MM.1S (cell line): ENCODE measurements around the gene TBR1.

Experiments
- DNase-seq: peaks from one replicate; pipeline ENCODE4 v3.0.0-alpha.2; 2015
- H2AFZ ChIP-seq: fragments of 300-600 bp; sonication (generic); 2 replicates; pipeline ENCODE4 v1.6.0; 2016; ENCODE audit warnings: antibody characterized with exemption, low read length
- H3F3A ChIP-seq: fragments of 300-600 bp; sonication (generic); 2 replicates; pipeline ENCODE4 v1.6.1; 2016; ENCODE audit warnings: mild to moderate bottlenecking, antibody characterized with exemption, low read length, moderate library complexity, mixed read lengths; ENCODE audit not compliant: insufficient read depth
- H3K27ac ChIP-seq: fragments of 300-600 bp; sonication (generic); 2 replicates; pipeline ENCODE4 v1.5.1; 2016; ENCODE audit warnings: mild to moderate bottlenecking, low read length
- H3K27me3 ChIP-seq: fragments of 300-600 bp; sonication (generic); replicated peaks from 2 replicates; pipeline ENCODE4 v1.6.0; 2016; ENCODE audit warnings: low read length; ENCODE audit not compliant: insufficient read depth
- H3K36me3 ChIP-seq: fragments of 300-600 bp; sonication (generic); replicated peaks from 2 replicates; pipeline ENCODE4 v1.6.1; 2016; ENCODE audit warnings: mild to moderate bottlenecking, low read length, mixed read lengths; ENCODE audit not compliant: insufficient read depth
- H3K4me1 ChIP-seq: fragments of 300-600 bp; sonication (generic); 2 replicates; pipeline ENCODE4 v1.6.1; 2016; ENCODE audit warnings: low read length, mixed read lengths
- H3K4me2 ChIP-seq: fragments of 300-600 bp; sonication (generic); 2 replicates; pipeline ENCODE4 v1.6.0; 2016; ENCODE audit warnings: low read depth, low read length
- H3K4me3 ChIP-seq: fragments of 300-600 bp; sonication (generic); 2 replicates; pipeline ENCODE4 v1.5.1; 2016; ENCODE audit warnings: low read length, mixed read lengths
- H3K79me2 ChIP-seq: fragments of 300-600 bp; sonication (generic); 2 replicates; pipeline ENCODE4 v1.6.1; 2016; ENCODE audit warnings: mixed run types, low read length, mixed read lengths
- H3K9ac ChIP-seq: fragments of 300-600 bp; sonication (generic); 2 replicates; pipeline ENCODE4 v1.6.1; 2016; ENCODE audit warnings: low read length, mixed read lengths
- H3K9me2 ChIP-seq: fragments of 300-600 bp; sonication (generic); replicated peaks from 2 replicates; pipeline ENCODE4 v1.6.1; 2016; ENCODE audit warnings: mild to moderate bottlenecking, low read length, mixed read lengths; ENCODE audit not compliant: insufficient read depth
- H3K9me3 ChIP-seq: fragments of 300-600 bp; sonication (generic); replicated peaks from 2 replicates; pipeline ENCODE4 v1.6.1; 2016; ENCODE audit warnings: mild to moderate bottlenecking, low read length, mixed read lengths; ENCODE audit not compliant: insufficient read depth
- H4K20me1 ChIP-seq: fragments of 300-600 bp; sonication (generic); 2 replicates; pipeline ENCODE4 v1.6.1; 2016; ENCODE audit warnings: mild to moderate bottlenecking, low read length, moderate library complexity, mixed read lengths; ENCODE audit not compliant: insufficient read depth
- EZH2 ChIP-seq: fragments of 300-600 bp; sonication (generic); optimal IDR thresholded peaks from 2 replicates; pipeline ENCODE3; 2017; ENCODE audit warnings: low read depth, mild to moderate bottlenecking, antibody characterized with exemption, low read length, mixed read lengths
- EZH2phosphoT487 ChIP-seq: fragments of 300-600 bp; sonication (generic); IDR thresholded peaks from 2 replicates; pipeline ENCODE4 v1.6.1; 2018; ENCODE audit warnings: antibody characterized with exemption, low read length
- TF ChIP-seq, protein P1 (sequence below): fragments of 300-600 bp; sonication (generic); IDR thresholded peaks from 2 replicates; pipeline ENCODE4 v1.5.1; 2016; ENCODE audit warnings: antibody characterized with exemption, low read length, mixed read lengths

The TBR1 gene

GRCh38 chr2:161384864-161385263, 31.2 kb upstream of the TBR1 start:
- Histone ChIP-seq H3K4me1 (peaks cover 26% of the 10 kb centered on the region), H3K27me3 (no peaks in the 10 kb centered on the region), H4K20me1 (no peaks in the 10 kb centered on the region), H2AFZ (no peak overlapping the region), H3K36me3 (no peaks in the 10 kb centered on the region; the same call in 1 of the 2 replicates), H3K27ac (peak overlapping the region; percentile 2; the same call in 1 of the 2 replicates), H3K9me3 (no peaks in the 10 kb centered on the region), H3K9me2 (no peaks in the 10 kb centered on the region), H3K9ac (no peak overlapping the region), H3K79me2 (peaks cover 22% of the 10 kb centered on the region), H3F3A (peaks cover 9% of the 10 kb centered on the region; the same call in 1 of the 2 replicates), H3K4me2 (no peak overlapping the region), H3K4me3 (no peak overlapping the region)
- peak; percentile 70 for DNase-seq
- no peak for TF ChIP-seq EZH2
- TF ChIP-seq EZH2phosphoT487: no peak
- TF ChIP-seq, protein P1, sequence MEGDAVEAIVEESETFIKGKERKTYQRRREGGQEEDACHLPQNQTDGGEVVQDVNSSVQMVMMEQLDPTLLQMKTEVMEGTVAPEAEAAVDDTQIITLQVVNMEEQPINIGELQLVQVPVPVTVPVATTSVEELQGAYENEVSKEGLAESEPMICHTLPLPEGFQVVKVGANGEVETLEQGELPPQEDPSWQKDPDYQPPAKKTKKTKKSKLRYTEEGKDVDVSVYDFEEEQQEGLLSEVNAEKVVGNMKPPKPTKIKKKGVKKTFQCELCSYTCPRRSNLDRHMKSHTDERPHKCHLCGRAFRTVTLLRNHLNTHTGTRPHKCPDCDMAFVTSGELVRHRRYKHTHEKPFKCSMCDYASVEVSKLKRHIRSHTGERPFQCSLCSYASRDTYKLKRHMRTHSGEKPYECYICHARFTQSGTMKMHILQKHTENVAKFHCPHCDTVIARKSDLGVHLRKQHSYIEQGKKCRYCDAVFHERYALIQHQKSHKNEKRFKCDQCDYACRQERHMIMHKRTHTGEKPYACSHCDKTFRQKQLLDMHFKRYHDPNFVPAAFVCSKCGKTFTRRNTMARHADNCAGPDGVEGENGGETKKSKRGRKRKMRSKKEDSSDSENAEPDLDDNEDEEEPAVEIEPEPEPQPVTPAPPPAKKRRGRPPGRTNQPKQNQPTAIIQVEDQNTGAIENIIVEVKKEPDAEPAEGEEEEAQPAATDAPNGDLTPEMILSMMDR: no peak

GRCh38 chr2:161386228-161386824, 29.8 kb upstream of the TBR1 start:
- TF ChIP-seq EZH2phosphoT487 (no peak), EZH2 (no peak)
- TF ChIP-seq, protein P1: no peak
- H3K4me1 ChIP-seq: peaks cover 26% of the 10 kb centered on the region
- no peak overlapping the region for H3K9ac ChIP-seq

GRCh38 chr2:161388146-161388779, 27.8 kb upstream of the TBR1 start:
- no peaks in the 10 kb centered on the region for H3K9me2 ChIP-seq
- no peaks in the 10 kb centered on the region for H3K27me3 ChIP-seq
- no peak overlapping the region for H3K4me2 ChIP-seq
- DNase-seq: no peak
- no peak overlapping the region for H3K4me3 ChIP-seq
- peaks cover 29% of the 10 kb centered on the region for H3K79me2 ChIP-seq
- H4K20me1 ChIP-seq: no peaks in the 10 kb centered on the region
- no peak overlapping the region for H3K27ac ChIP-seq
- no peaks in the 10 kb centered on the region; the same call in 1 of the 2 replicates for H3K36me3 ChIP-seq
- H3F3A ChIP-seq: peaks cover 9% of the 10 kb centered on the region; the same call in 1 of the 2 replicates
- no peak overlapping the region for H2AFZ ChIP-seq
- H3K9ac ChIP-seq: no peak overlapping the region
- TF ChIP-seq, protein P1: no peak
- TF ChIP-seq EZH2phosphoT487 (no peak), EZH2 (no peak)
- H3K9me3 ChIP-seq: no peaks in the 10 kb centered on the region
- H3K4me1 ChIP-seq: peaks cover 20% of the 10 kb centered on the region

More at GRCh38 chr2:161386228-161386824, 29.8 kb upstream of the TBR1 start:
- Histone ChIP-seq H3F3A (peaks cover 9% of the 10 kb centered on the region; the same call in 1 of the 2 replicates), H2AFZ (no peak overlapping the region), H3K79me2 (peaks cover 25% of the 10 kb centered on the region), H4K20me1 (no peaks in the 10 kb centered on the region), H3K9me2 (no peaks in the 10 kb centered on the region), H3K27ac (no peak overlapping the region), H3K4me3 (no peak overlapping the region), H3K4me2 (no peak overlapping the region), H3K27me3 (no peaks in the 10 kb centered on the region), H3K9me3 (no peaks in the 10 kb centered on the region), H3K36me3 (no peaks in the 10 kb centered on the region; the same call in 1 of the 2 replicates)
- DNase-seq: no peak
